GM19328 (cell line): Measurements from ENCODE around the gene PITHD1.
"Not testable (repeated sequence)": the region's sequence is repeated elsewhere in the genome, so short reads cannot be mapped to it uniquely, and the experiment has no call there.

Source experiments
- ATAC-seq: cut with Tn5 transposase; IDR thresholded peaks from one replicate; pipeline ENCODE4 v1.9.1; 2021; ENCODE audit warnings: mild to moderate bottlenecking, moderate library complexity; ENCODE audit not compliant: unreplicated experiment

Gene PITHD1

GRCh38 chr1:23797478-23798448 is 19.5 kb downstream of the PITHD1 start:
- ATAC-seq = no peak

- no peak for ATAC-seq
Observed at GRCh38 chr1:23798662-23799142, 20.5 kb downstream of the PITHD1 start.

GRCh38 chr1:23799255-23799569 is 21.0 kb downstream of the PITHD1 start:
- ATAC-seq = no peak

- ATAC-seq = no peak
Observed at GRCh38 chr1:23799570-23800399, 21.6 kb downstream of the PITHD1 start.

- ATAC-seq = peak; percentile 75
Observed at GRCh38 chr1:23800400-23801337, 22.5 kb downstream of the PITHD1 start, which contains the start of gene GALE. TSS of gene GALE (minus strand) at chr1:23800754. CDS start at chr1:23799007, 1,747 bp downstream.

- ATAC-seq = no peak
Observed at GRCh38 chr1:23801338-23801748, 23.1 kb downstream of the PITHD1 start.

GRCh38 chr1:23801876-23802275 is 23.7 kb downstream of the PITHD1 start:
- ATAC-seq = no peak

GRCh38 chr1:23802809-23803342 is 24.7 kb downstream of the PITHD1 start:
- ATAC-seq = not testable (repeated sequence)

GRCh38 chr1:23803674-23804073 is 25.5 kb downstream of the PITHD1 start:
- no peak for ATAC-seq

GRCh38 chr1:23804183-23804835 is 26.1 kb downstream of the PITHD1 start:
- ATAC-seq = no peak

- no peak for ATAC-seq
Observed at GRCh38 chr1:23805025-23805424, 26.8 kb downstream of the PITHD1 start.

GRCh38 chr1:23806280-23806679 is 28.1 kb downstream of the PITHD1 start:
- no peak for ATAC-seq

- ATAC-seq = no peak
Observed at GRCh38 chr1:23807453-23807852, 29.2 kb downstream of the PITHD1 start.

GRCh38 chr1:23809751-23810171 is 31.5 kb downstream of the PITHD1 start:
- ATAC-seq = no peak

- no peak for ATAC-seq
Observed at GRCh38 chr1:23810818-23811540, 32.8 kb downstream of the PITHD1 start.

GRCh38 chr1:23814016-23814415 is 35.8 kb downstream of the PITHD1 start:
- no peak for ATAC-seq

GRCh38 chr1:23816361-23816760 is 38.1 kb downstream of the PITHD1 start:
- ATAC-seq = no peak

- ATAC-seq = no peak
Observed at GRCh38 chr1:23816906-23817305, 38.7 kb downstream of the PITHD1 start.

- ATAC-seq = no peak
Observed at GRCh38 chr1:23817633-23818032, 39.4 kb downstream of the PITHD1 start.
